HG02870 (cell line): ENCODE data around the gene NRCAM.
"Not testable (repeated sequence)": the region's sequence is repeated elsewhere in the genome, so short reads cannot be mapped to it uniquely, and the experiment has no call there.

Experiments used
- ATAC-seq: cut with Tn5 transposase; IDR thresholded peaks from one replicate; pipeline ENCODE4 v1.9.1; 2021; ENCODE audit warnings: mild to moderate bottlenecking, moderate library complexity; ENCODE audit not compliant: unreplicated experiment

The NRCAM gene

GRCh38 chr7:108455998-108456677 lies at the start of gene NRCAM:
Gene NRCAM (minus strand): TSS chr7:108456436. CDS start chr7:108240064, 216,372 bp downstream.
- no peak for ATAC-seq

DNA sequence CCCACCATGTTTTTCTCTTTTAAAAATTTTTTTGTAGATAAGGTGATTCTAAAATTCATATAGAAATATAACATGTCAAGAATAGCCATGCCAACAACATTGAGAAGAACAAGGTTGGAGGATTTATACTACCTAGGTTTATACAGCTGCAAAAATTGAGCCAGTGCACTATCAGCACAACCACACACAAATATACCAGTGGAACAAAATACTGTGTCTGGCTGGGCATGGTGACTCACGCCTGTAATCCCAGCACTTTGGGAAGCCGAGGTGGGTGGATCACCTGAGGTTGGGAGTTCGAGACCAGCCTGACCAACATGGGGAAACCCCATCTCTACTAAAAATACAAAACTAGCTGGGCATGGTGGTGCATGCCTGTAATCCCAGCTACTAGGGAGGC lies 48.3 kb upstream of the NRCAM start:
- ATAC-seq = not testable (repeated sequence)

- peak; percentile 90 for ATAC-seq
Observed at GRCh38 chr7:108503112-108504026, 47.1 kb upstream of the NRCAM start.

- no peak for ATAC-seq
Observed at GRCh38 chr7:108499566-108499965, 43.3 kb upstream of the NRCAM start.

GRCh38 chr7:108498481-108498880 lies 42.2 kb upstream of the NRCAM start:
- ATAC-seq = no peak

- no peak for ATAC-seq
Observed at GRCh38 chr7:108497082-108497725, 41.0 kb upstream of the NRCAM start.

DNA sequence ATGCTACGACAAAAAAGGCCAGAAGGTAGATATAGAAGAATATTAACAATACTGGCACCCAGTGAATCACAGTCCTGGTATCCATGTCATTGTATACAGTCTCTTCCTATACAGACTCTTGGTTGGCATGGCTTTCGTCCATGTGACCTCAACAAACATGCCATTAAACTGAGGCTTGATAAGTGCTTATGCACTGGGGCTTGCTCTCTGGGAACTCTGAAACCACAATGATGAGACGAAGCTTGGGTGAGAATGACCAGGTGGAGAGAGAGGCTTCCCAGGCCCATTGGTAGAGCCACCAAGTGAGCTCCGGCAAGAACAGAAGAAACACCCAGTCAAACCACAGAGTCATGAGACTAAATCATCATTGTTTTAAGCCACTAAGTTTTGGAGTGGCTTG lies 36.5 kb upstream of the NRCAM start:
- no peak for ATAC-seq

DNA sequence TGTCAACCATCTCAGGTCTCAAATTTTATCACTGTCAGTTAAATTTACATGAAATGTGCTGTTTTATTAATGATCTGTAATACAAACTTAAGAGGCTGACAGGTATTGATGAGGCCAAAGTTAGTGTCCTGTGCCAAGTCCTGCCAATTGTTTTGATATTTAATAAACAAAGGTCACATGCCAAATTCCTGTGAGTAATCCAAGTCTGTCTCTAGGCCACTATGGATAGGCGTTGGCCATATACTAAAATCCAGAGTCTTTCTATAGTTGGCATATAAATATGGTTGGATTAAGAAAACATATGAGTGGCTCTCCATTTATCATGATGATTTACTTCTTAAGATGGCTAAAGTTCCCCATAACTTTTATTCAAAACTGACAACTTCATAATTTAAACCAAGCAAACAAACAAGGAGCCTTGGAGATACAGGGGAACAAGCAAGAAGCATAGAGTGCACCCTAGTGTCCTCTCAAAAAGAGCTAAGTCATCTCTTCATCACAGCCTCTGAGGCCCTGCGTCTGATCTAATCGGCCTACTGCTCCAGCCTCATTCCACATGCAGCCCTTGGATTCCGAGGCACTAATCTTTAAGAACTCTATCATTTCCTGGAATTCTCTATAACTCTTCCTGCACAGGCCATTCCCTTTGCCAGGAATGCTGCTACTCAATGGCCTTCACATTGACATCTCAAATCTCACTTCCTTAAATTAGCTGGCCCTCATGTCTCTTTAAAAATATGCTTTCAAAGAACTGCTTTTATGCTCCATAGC lies 32.7 kb upstream of the NRCAM start:
- ATAC-seq = no peak

DNA sequence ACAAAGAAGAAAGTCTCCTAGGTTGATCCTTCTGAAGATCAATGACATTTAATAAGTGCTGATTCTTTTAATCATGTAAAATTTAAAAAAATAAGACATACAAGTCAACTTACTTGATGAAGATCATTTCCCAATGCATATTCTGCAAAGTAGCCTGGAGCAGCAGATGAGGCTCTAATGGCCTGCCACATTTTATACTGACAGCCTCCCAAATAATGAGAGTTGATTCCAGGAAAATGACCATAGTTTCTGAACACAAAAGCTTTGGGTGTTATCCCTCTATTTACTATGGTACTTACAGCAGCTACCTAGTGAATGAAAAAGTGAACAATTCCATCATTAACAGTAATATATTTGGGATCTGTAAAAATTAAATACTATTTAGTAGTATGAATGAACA lies 31.4 kb upstream of the NRCAM start:
- ATAC-seq = no peak

GRCh38 chr7:108486291-108486966 lies 30.2 kb upstream of the NRCAM start:
- ATAC-seq = no peak

GRCh38 chr7:108484137-108484536 lies 27.9 kb upstream of the NRCAM start:
- ATAC-seq = no peak

GRCh38 chr7:108480311-108480710 lies 24.1 kb upstream of the NRCAM start:
- ATAC-seq = no peak

DNA sequence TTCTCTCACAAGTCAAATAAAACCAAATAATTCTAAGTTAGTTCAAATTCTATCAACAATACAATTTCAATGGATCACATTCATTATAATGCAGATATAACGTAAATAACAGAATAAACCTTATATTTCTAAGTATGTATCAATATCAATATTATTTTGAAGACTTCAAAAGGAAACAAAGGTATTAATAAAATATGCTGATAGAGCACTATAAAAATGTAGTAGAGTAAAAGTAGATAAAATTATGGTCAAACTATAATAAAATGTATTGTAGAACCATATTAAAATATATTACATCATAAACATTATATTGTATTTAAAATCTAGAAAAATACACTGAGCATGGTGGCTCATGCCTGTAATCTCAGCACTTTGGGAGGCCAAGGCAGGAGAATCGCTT lies 23.5 kb upstream of the NRCAM start:
- no peak for ATAC-seq

- ATAC-seq = no peak
Observed at GRCh38 chr7:108479118-108479517, 22.9 kb upstream of the NRCAM start.

DNA sequence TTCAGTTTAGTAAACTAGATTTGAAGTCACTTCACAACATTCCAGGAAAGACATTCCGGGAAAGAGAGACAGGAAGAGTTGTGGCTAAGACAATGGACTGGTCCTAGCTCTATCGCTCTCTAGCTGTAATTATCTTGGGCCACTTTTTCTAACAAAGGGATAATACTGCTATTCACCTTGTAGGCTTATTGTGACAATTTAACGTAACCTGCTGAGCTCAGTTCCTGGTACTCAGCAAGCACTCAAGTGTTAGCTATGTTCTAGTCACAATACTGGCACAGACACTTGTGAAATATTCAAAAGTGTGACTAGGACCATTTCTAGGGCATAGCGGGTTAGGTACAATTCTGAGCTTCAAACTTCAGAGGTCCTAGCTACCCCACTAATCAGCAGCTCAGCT lies 12.0 kb upstream of the NRCAM start:
- ATAC-seq = no peak

- no peak for ATAC-seq
Observed at GRCh38 chr7:108467391-108467790, 11.2 kb upstream of the NRCAM start.

DNA sequence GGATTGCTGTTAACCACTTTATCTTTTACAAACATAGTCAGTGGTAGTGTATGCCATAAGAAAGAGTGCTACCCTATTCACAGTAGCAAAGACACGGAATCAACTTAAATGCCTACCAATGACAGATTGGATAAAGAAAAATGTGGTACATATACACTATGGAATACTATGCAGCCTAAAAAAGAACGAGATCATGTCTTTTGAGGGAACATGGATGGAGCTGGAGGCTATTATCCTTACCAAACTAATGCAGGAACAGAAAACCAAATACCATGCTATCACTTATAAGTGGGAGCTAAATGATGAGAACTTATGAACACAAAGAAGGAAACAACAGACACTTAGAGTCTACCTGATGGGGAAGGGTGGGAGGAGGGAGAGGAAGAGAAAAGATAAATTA lies 10.1 kb upstream of the NRCAM start:
- ATAC-seq = not testable (repeated sequence)

GRCh38 chr7:108464743-108465142 lies 8.5 kb upstream of the NRCAM start:
- no peak for ATAC-seq

DNA sequence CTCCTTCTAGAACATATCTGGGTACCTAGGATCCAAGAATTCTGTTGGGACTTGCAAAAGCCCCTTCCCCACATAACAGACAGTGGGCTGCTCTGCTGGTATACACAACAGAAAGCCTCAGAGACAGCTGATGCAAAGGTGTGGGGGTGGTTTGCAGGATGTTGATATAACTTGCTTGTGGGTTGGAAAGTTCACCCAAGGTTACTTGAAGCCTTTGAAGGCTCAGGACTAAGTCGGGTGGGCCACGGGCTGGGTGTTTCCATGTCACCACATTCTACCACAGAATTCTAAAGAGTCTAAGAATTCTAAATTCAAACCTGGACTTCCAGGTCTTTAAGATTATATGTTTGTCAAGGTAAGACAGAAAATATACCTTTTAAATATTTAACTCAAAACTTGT lies 7.4 kb upstream of the NRCAM start:
- no peak for ATAC-seq

DNA sequence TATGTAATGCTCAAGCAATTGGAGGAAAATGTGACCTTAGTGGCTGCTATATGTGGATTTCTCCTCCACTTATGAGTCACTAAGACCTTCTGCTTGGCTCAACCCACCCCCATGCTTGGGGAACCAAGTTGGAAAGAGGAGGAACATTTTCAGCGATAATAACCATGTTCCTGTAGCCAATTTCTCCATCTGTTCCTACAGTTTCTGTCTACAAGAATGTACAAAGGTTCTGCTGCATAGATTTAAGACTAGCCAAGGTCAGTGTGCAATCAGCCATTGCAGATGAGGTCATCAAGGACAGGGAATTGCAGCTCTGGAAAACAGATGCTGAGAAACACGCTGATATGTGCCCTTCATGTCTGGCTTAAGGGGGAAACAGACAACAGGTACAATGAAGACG lies 5.6 kb upstream of the NRCAM start:
- no peak for ATAC-seq
